Measurements from ENCODE around the gene NUS1. TPM values are rescaled to one million over a fixed set of nuclear protein-coding genes. Genes with fewer than 3 reads are reported as not detected.
"Not testable (repeated sequence)": the region's sequence is repeated elsewhere in the genome, so short reads cannot be mapped to it uniquely, and the experiment has no call there.

NUS1 gene
- total RNA-seq, 1 experiment from 2014 or later = 12.7 TPM

GRCh38 chr6:117668736-117669135 is 6.5 kb upstream of the NUS1 start:
- H4K20me1 ChIP-seq (ENCODE audit: low read length) = no peaks in the 10 kb centered on the region
- ChIA-PET POLR2A (ENCODE audit: unreplicated experiment) (no interaction called here), CTCF (no interaction called here)
- no peak overlapping the region for H3K4me3 ChIP-seq (ENCODE audit: low read length)
- H3K9me3 ChIP-seq (ENCODE audit: low read length) = no peaks in the 10 kb centered on the region
- no peaks in the 10 kb centered on the region for H3K9me2 ChIP-seq (replicated peaks; ENCODE audit: low read length)
- no peaks in the 10 kb centered on the region for H3F3A ChIP-seq (ENCODE audit: low read length, unreplicated experiment)
- ATAC-seq (no peak), DNase-seq (no peak)
- TF ChIP-seq EZH2 (IDR thresholded peaks at IDR 0.05; ENCODE audit: low read length, unreplicated experiment) (no peak), EZH2phosphoT487 (IDR thresholded peaks at IDR 0.05; ENCODE audit: borderline replicate concordance, low read length) (no peak), CTCF (conservative IDR thresholded peaks at IDR 0.05; ENCODE audit: low read depth, low read length) (no peak)
- H3K27ac ChIP-seq (ENCODE audit: low read length) = no peak overlapping the region
- H3K27me3 ChIP-seq (ENCODE audit: low read length) = no peaks in the 10 kb centered on the region
- H2AFZ ChIP-seq (ENCODE audit: low read length) = no peak overlapping the region
- no peaks in the 10 kb centered on the region for H3K36me3 ChIP-seq (ENCODE audit: low read depth, low read length)
- H3K4me1 ChIP-seq (ENCODE audit: insufficient read depth, low read length) = no peaks in the 10 kb centered on the region
- no peak overlapping the region for H3K9ac ChIP-seq (ENCODE audit: low read length)
- intact Hi-C loops (cut with micrococcal nuclease) = no loop called here
- H3K4me2 ChIP-seq (ENCODE audit: low read length) = no peak overlapping the region
- BruUV-seq (replicated peaks) = no TSS peak
- no peaks in the 10 kb centered on the region for H3K79me2 ChIP-seq (ENCODE audit: low read length)

GRCh38 chr6:117674503-117674902 is 766 bp upstream of the NUS1 start:
- Histone ChIP-seq H3K4me2 (ENCODE audit: low read length) (peak overlapping the region; percentile 88), H3K9ac (ENCODE audit: low read length) (peak overlapping the region; percentile 60), H3F3A (ENCODE audit: low read length, unreplicated experiment) (no peaks in the 10 kb centered on the region), H2AFZ (ENCODE audit: low read length) (peak overlapping the region; percentile 99), H3K79me2 (ENCODE audit: low read length) (peaks cover 43% of the 10 kb centered on the region), H3K4me3 (ENCODE audit: low read length) (peak overlapping the region; percentile 77), H3K27me3 (ENCODE audit: low read length) (no peaks in the 10 kb centered on the region), H3K36me3 (ENCODE audit: low read depth, low read length) (peaks cover 10% of the 10 kb centered on the region), H3K9me2 (replicated peaks; ENCODE audit: low read length) (no peaks in the 10 kb centered on the region), H3K9me3 (ENCODE audit: low read length) (no peaks in the 10 kb centered on the region), H3K4me1 (ENCODE audit: insufficient read depth, low read length) (peaks cover 25% of the 10 kb centered on the region), H4K20me1 (ENCODE audit: low read length) (peaks cover 23% of the 10 kb centered on the region), H3K27ac (ENCODE audit: low read length) (no peak overlapping the region)
- intact Hi-C loops (cut with micrococcal nuclease) = loop anchor here (10.0 kb wide), 1 partner anchor 230 kb away; no protein-coding TSS in a partner anchor
- POLR2A ChIA-PET (ENCODE audit: unreplicated experiment) = interaction anchor here (0.6 kb wide), 1 partner anchor 55 kb away, joined by 3 read pairs; no protein-coding TSS in a partner anchor
- ATAC-seq (no peak), DNase-seq (no peak)
- TF ChIP-seq EZH2 (IDR thresholded peaks at IDR 0.05; ENCODE audit: low read length, unreplicated experiment) (no peak), EZH2phosphoT487 (IDR thresholded peaks at IDR 0.05; ENCODE audit: borderline replicate concordance, low read length) (no peak), CTCF (conservative IDR thresholded peaks at IDR 0.05; ENCODE audit: low read depth, low read length) (no peak)
- CTCF ChIA-PET = no interaction called here
- BruUV-seq (replicated peaks) = no TSS peak

- H2AFZ ChIP-seq (ENCODE audit: low read length); DNase-seq; H3K27me3 ChIP-seq (ENCODE audit: low read length); BruUV-seq (replicated peaks); H3K9me2 ChIP-seq (replicated peaks; ENCODE audit: low read length); H3F3A ChIP-seq (ENCODE audit: low read length, unreplicated experiment); POLR2A ChIA-PET (ENCODE audit: unreplicated experiment); CTCF ChIA-PET; H3K9me3 ChIP-seq (ENCODE audit: low read length); H3K27ac ChIP-seq (ENCODE audit: low read length): not testable (repeated sequence)
- H3K4me1 ChIP-seq (ENCODE audit: insufficient read depth, low read length) = peaks cover 25% of the 10 kb centered on the region
- peak overlapping the region; percentile 78 for H3K4me3 ChIP-seq (ENCODE audit: low read length)
- H3K36me3 ChIP-seq (ENCODE audit: low read depth, low read length) = peaks cover 23% of the 10 kb centered on the region
- peak; percentile 48 for ATAC-seq
- peak overlapping the region; percentile 76 for H3K9ac ChIP-seq (ENCODE audit: low read length)
- intact Hi-C loops (cut with micrococcal nuclease) = loop anchor here (5.0 to 10.0 kb wide), 2 partner anchors 73 to 231 kb away; partner anchors contain the start of gene GOPC
- peaks cover 56% of the 10 kb centered on the region for H3K79me2 ChIP-seq (ENCODE audit: low read length)
- peak overlapping the region; percentile 92 for H3K4me2 ChIP-seq (ENCODE audit: low read length)
- peaks cover 30% of the 10 kb centered on the region for H4K20me1 ChIP-seq (ENCODE audit: low read length)
These were observed 511 bp downstream of the NUS1 start for GRCh38 chr6:117675658-117676301.
